ENCODE data around the gene CWC27.
A peak's percentile ranks its signal among the peaks of the same experiment; 100 is the strongest.

Gene CWC27

GRCh38 chr5:64930672-64931318 lies 162.1 kb downstream of the CWC27 start:
- no peak for DNase-seq

- peak; percentile 46 to 82 for DNase-seq
These were observed 170.7 kb downstream of the CWC27 start for GRCh38 chr5:64939422-64939771.

- peak; percentile 50 to 82 for DNase-seq
These were observed 171.2 kb downstream of the CWC27 start for GRCh38 chr5:64939772-64940510.

GRCh38 chr5:64942460-64942859 lies 173.7 kb downstream of the CWC27 start:
- no peak for DNase-seq

GRCh38 chr5:64944868-64945267 lies 176.1 kb downstream of the CWC27 start:
- no peak for DNase-seq

GRCh38 chr5:64947031-64947430 lies 178.3 kb downstream of the CWC27 start:
- DNase-seq: no peak

- DNase-seq: no peak
These were observed 179.1 kb downstream of the CWC27 start for GRCh38 chr5:64947801-64948200.

GRCh38 chr5:64949331-64949730 lies 180.6 kb downstream of the CWC27 start:
- DNase-seq: no peak

GRCh38 chr5:64952951-64953673 lies 184.4 kb downstream of the CWC27 start:
- no peak for DNase-seq

- DNase-seq: no peak
These were observed 185.8 kb downstream of the CWC27 start for GRCh38 chr5:64954518-64954917.

- DNase-seq: no peak
These were observed 190.1 kb downstream of the CWC27 start for GRCh38 chr5:64958757-64959391.

- DNase-seq: no peak
These were observed 194.5 kb downstream of the CWC27 start for GRCh38 chr5:64963278-64963677.

GRCh38 chr5:64968591-64969110 lies 199.9 kb downstream of the CWC27 start:
- no peak for DNase-seq

- no peak for DNase-seq
These were observed 200.8 kb downstream of the CWC27 start for GRCh38 chr5:64969578-64969977.

GRCh38 chr5:64971513-64971912 lies 202.8 kb downstream of the CWC27 start:
- no peak for DNase-seq

- DNase-seq: no peak
These were observed 203.3 kb downstream of the CWC27 start for GRCh38 chr5:64971990-64972389.

GRCh38 chr5:64972591-64972990 lies 203.9 kb downstream of the CWC27 start:
- DNase-seq: no peak

- no peak for DNase-seq
These were observed 204.5 kb downstream of the CWC27 start for GRCh38 chr5:64973215-64973614.

- no peak for DNase-seq
These were observed 209.0 kb downstream of the CWC27 start for GRCh38 chr5:64977779-64978178.

GRCh38 chr5:64978546-64978945 lies 209.8 kb downstream of the CWC27 start:
- no peak for DNase-seq

GRCh38 chr5:64979531-64979930 lies 210.8 kb downstream of the CWC27 start:
- DNase-seq: no peak

- no peak for DNase-seq
These were observed 211.4 kb downstream of the CWC27 start for GRCh38 chr5:64980176-64980575.

GRCh38 chr5:64987768-64988167 lies 219.0 kb downstream of the CWC27 start:
- no peak for DNase-seq
